HepG2 (cell line): Measurements from ENCODE around the gene BLOC1S2. TPM values are rescaled to one million over a fixed set of nuclear protein-coding genes. Genes with fewer than 3 reads are reported as not detected.

Source experiments
- GABPA ChIP-seq, 2 experiments: IDR thresholded peaks; 2 replicates each; pipeline ENCODE4 v1.6.1; 2011 to 2016; ENCODE audit warnings: low read depth in 2 of 2, low read length in 1 of 2, missing biosample characterization in 1 of 2, missing genetic modification characterization in 1 of 2
- GTF2F1 ChIP-seq: fragments of 150-350 bp; IDR thresholded peaks from 2 replicates; pipeline ENCODE4 v1.6.1; 2014; ENCODE audit warnings: low read length
- HMGXB3 ChIP-seq: sonication (generic); formaldehyde crosslinking; IDR thresholded peaks from 2 replicates; pipeline ENCODE4 v1.4.0; 2020; ENCODE audit warnings: missing genetic modification reagents, borderline replicate concordance
- IKZF1 ChIP-seq: fragments of 450-650 bp; IDR thresholded peaks from 2 replicates; pipeline ENCODE4 v1.7.1; 2016
- MAFG ChIP-seq: sonication (generic); formaldehyde crosslinking; IDR thresholded peaks from 2 replicates; pipeline ENCODE4 v1.5.1; 2020; ENCODE audit warnings: mild to moderate bottlenecking, missing genetic modification reagents
- MAFK ChIP-seq, 2 experiments: IDR thresholded peaks in 1 of 2; conservative IDR thresholded peaks in 1 of 2; 2 replicates each; pipeline ENCODE4 v1.6.1; 2011; ENCODE audit warnings: improper control_type of control experiment in 2 of 2, low read length in 2 of 2
- MYNN ChIP-seq: sonication (generic); formaldehyde crosslinking; IDR thresholded peaks from 2 replicates; pipeline ENCODE4 v1.4.0; 2020; ENCODE audit warnings: mild to moderate bottlenecking, low read depth, missing genetic modification reagents
- PCBP2 ChIP-seq: fragments of 200-400 bp; formaldehyde crosslinking; optimal IDR thresholded peaks from 2 replicates; pipeline ENCODE3; 2018; ENCODE audit warnings: low read length, low read depth; ENCODE audit not compliant: poor library complexity, severe bottlenecking
- SIN3B ChIP-seq: fragments of 150-350 bp; IDR thresholded peaks from 2 replicates; pipeline ENCODE4 v1.6.1; 2014; ENCODE audit warnings: low read length
- SUZ12 ChIP-seq: fragments of 150-350 bp; IDR thresholded peaks from 2 replicates; pipeline ENCODE4 v1.6.1; 2014; ENCODE audit warnings: low read depth, low read length
- THAP11 ChIP-seq: IDR thresholded peaks from 2 replicates; pipeline ENCODE4 v1.6.1; 2016; ENCODE audit warnings: missing biosample characterization, missing genetic modification reagents
- ZBTB33 ChIP-seq: sonication (generic); formaldehyde crosslinking; IDR thresholded peaks from 2 replicates; pipeline ENCODE4 v1.4.0; 2020; ENCODE audit warnings: missing genetic modification reagents
- ZFX ChIP-seq: sonication (generic); formaldehyde crosslinking; IDR thresholded peaks from 2 replicates; pipeline ENCODE4 v1.4.0; 2020; ENCODE audit warnings: mild to moderate bottlenecking, low read depth, missing genetic modification reagents, moderate library complexity
- ZNF101 ChIP-seq: sonication (generic); formaldehyde crosslinking; IDR thresholded peaks from 2 replicates; pipeline ENCODE4 v1.4.0; 2020; ENCODE audit warnings: mild to moderate bottlenecking, low read depth, missing genetic modification reagents, borderline replicate concordance
- ZNF607 ChIP-seq: sonication (generic); formaldehyde crosslinking; IDR thresholded peaks from 2 replicates; pipeline ENCODE4 v1.5.1; 2020; ENCODE audit warnings: missing genetic modification reagents, mild to moderate bottlenecking, borderline replicate concordance
- ZNF720 ChIP-seq: sonication (generic); formaldehyde crosslinking; IDR thresholded peaks from 2 replicates; pipeline ENCODE4 v1.4.0; 2020; ENCODE audit warnings: missing genetic modification reagents
- ZNF775 ChIP-seq: sonication (generic); formaldehyde crosslinking; IDR thresholded peaks from 2 replicates; pipeline ENCODE4 v1.4.0; 2020; ENCODE audit warnings: missing genetic modification reagents, mild to moderate bottlenecking, moderate library complexity, borderline replicate concordance
- ZNF841 ChIP-seq: sonication (generic); formaldehyde crosslinking; IDR thresholded peaks from 2 replicates; pipeline ENCODE4 v1.8.1; 2023; ENCODE audit warnings: missing genetic modification reagents, borderline replicate concordance
- polyA plus RNA-seq, 8 experiments: library from polyadenylated mRNA; depleted of rRNA in 3 of 8; stranded (reverse) in 7 of 8; unstranded in 1 of 8; fragments of >200 nt; fragmentation: Illumina TruSeq in 4 of 8; extraction: Trizol in 4 of 8; gene quantifications; 2 replicates each; pipeline versions ENCODE4 v1.2.1 to v1.2.3, GENCODE V29; 2011 to 2016; ENCODE audit warnings: low read depth in 4 of 8, missing spikeins in 1 of 8, mixed read lengths in 1 of 8; ENCODE audit not compliant: insufficient read depth in 1 of 8
- total RNA-seq, 5 experiments: library from RNA; depleted of rRNA; stranded (reverse); fragments of >200 nt; fragmentation: Illumina TruSeq; extraction: Trizol; gene quantifications; 2 replicates each; pipeline ENCODE4 v1.2.3, GENCODE V29; 2016; ENCODE audit warnings: low read depth in 1 of 5
- TF ChIP-seq, protein P1 (sequence below): IDR thresholded peaks from 2 replicates; pipeline ENCODE4 v1.6.1; 2016; ENCODE audit warnings: missing compliant biosample characterization, missing genetic modification reagents, borderline replicate concordance
- TF ChIP-seq, protein P2 (sequence below): IDR thresholded peaks from 2 replicates; pipeline ENCODE4 v1.6.1; 2016; ENCODE audit warnings: low read depth

Gene BLOC1S2
- total and polyA plus RNA-seq, 2 of the 13 experiments (the other 11 are each of a cell fraction or from before 2014, with no cell fraction given): 22.3 to 64.4 TPM

GRCh38 chr10:100267239-100268104 lies 19.0 kb downstream of the BLOC1S2 start, which contains the start of gene CWF19L1 (continued):
- TF ChIP-seq THAP11 (peak; percentile 94), ZNF841 (CRISPR knock-in tag) (0 out of 2 replicates have a peak, but pooled peaks have one; percentile 21), MAFG (CRISPR knock-in tag) (no peak), PCBP2 (no peak), SIN3B (peak; percentile 98), ZNF101 (CRISPR knock-in tag) (no peak), HMGXB3 (CRISPR knock-in tag) (peak; percentile 76; the same call in 1 of the 2 replicates), ZBTB33 (CRISPR knock-in tag) (no peak), ZNF775 (CRISPR knock-in tag) (no peak), ZNF720 (CRISPR knock-in tag) (no peak), GABPA (IDR thresholded peaks at IDR 0.05; ENCODE audit: low read depth, low read length) (no peak), GABPA (CRISPR knock-in tag; IDR thresholded peaks at IDR 0.05; ENCODE audit: low read depth) (peak; percentile 69), ZFX (CRISPR knock-in tag) (peak; percentile 77), IKZF1 (no peak), MAFK (conservative IDR thresholded peaks at IDR 0.05 in 1 of 2, IDR thresholded peaks at IDR 0.05 in 1 of 2; ENCODE audit: low read length in 2 of 2) (peak in 1 of 2 experiments; percentile 25; a peak in 1 of 4 replicates), ZNF607 (CRISPR knock-in tag) (peak; percentile 75; the same call in 1 of the 2 replicates), MYNN (CRISPR knock-in tag) (no peak), SUZ12 (no peak), GTF2F1 (no peak)
- TF ChIP-seq, protein P1, sequence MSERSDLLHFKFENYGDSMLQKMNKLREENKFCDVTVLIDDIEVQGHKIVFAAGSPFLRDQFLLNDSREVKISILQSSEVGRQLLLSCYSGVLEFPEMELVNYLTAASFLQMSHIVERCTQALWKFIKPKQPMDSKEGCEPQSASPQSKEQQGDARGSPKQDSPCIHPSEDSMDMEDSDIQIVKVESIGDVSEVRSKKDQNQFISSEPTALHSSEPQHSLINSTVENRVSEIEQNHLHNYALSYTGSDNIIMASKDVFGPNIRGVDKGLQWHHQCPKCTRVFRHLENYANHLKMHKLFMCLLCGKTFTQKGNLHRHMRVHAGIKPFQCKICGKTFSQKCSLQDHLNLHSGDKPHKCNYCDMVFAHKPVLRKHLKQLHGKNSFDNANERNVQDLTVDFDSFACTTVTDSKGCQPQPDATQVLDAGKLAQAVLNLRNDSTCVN: no peak; the same call in 1 of the 2 replicates
- TF ChIP-seq, protein P2, sequence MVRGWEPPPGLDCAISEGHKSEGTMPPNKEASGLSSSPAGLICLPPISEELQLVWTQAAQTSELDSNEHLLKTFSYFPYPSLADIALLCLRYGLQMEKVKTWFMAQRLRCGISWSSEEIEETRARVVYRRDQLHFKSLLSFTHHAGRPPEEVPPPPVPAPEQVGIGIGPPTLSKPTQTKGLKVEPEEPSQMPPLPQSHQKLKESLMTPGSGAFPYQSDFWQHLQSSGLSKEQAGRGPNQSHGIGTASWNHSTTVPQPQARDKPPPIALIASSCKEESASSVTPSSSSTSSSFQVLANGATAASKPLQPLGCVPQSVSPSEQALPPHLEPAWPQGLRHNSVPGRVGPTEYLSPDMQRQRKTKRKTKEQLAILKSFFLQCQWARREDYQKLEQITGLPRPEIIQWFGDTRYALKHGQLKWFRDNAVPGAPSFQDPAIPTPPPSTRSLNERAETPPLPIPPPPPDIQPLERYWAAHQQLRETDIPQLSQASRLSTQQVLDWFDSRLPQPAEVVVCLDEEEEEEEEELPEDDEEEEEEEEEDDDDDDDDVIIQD (CRISPR knock-in tag): peak; percentile 65; the same call in 1 of the 2 replicates
